COLO829 (cell line): ENCODE results near the gene RBL2.
"Not testable (repeated sequence)": the region's sequence is repeated elsewhere in the genome, so short reads cannot be mapped to it uniquely, and the experiment has no call there.

Source experiments
- DNase-seq: peaks from one replicate; pipeline ENCODE4 v3.0.0; 2012; ENCODE audit warnings: low spot score

Gene RBL2

DNA sequence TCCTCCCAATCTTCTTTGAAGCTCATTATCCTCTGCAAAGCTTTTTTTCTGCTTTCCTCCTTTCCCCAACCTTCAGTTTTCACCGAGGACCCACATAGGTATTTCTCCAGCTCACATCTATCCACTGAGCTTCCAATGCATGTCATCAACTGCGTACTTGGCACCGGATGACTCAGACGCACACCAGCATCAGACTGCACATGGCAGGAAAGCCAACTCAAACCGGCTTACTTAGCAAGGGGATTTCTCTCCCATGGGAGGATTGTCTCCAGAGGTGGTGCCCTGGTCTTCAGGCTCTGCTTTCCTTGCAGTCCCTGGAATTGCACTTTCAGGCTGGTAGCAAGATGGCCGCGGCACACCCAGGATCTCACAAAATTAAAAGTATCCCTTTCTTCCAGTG lies 70.4 kb downstream of the RBL2 start:
- no peak for DNase-seq

DNA sequence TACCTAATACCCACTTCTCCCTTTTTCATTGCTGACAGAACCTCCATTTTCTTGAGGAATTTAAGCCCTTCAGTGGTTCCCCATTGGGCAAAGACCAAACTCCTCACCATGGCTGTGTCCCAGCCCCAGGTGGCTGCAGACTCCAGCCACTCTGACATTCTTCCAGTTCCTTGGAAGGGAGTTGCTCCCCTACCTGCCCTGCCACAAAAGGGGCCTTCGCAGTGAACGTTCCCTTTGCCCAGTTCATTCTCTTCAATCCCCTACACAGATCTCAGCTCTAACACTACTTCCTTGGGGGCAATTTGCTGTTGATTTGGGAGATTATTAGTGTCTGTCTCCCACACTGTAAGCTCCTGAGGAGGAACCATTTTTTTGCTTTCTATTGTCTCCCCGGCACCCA lies 72.0 kb downstream of the RBL2 start:
- no peak for DNase-seq

DNA sequence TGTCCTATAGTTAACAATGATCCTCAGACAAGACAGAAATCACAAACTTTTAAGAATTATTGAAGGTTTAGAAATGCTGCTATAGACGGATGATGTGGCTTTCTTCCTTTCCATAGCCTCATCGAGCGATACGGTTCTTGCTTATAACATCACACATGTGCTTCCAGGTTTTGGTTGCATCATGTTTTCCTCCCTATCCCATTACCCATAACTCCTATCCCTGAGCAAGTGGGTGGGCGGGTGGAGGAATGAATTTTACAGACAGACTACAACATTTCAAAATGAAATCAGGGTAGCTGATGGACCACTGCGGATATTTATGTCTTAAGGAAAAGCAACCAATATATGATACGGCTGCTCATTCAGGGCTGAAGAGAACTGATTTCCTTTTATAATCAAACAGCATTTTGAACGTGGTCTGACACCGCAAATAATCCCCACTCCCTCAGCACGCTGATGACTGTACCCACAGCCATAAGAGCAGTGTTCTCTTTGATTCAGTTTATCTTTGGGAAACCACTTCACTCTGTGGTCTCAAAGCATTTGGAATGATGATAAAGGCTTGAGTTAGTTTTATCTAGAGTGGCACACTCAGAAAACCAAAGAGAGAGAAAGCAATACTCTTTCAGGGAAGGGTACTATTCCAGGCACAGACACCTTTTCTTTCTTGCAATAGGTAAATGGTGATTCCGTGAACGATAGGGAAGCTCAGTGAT lies 73.4 kb downstream of the RBL2 start:
- DNase-seq, result no peak

DNA sequence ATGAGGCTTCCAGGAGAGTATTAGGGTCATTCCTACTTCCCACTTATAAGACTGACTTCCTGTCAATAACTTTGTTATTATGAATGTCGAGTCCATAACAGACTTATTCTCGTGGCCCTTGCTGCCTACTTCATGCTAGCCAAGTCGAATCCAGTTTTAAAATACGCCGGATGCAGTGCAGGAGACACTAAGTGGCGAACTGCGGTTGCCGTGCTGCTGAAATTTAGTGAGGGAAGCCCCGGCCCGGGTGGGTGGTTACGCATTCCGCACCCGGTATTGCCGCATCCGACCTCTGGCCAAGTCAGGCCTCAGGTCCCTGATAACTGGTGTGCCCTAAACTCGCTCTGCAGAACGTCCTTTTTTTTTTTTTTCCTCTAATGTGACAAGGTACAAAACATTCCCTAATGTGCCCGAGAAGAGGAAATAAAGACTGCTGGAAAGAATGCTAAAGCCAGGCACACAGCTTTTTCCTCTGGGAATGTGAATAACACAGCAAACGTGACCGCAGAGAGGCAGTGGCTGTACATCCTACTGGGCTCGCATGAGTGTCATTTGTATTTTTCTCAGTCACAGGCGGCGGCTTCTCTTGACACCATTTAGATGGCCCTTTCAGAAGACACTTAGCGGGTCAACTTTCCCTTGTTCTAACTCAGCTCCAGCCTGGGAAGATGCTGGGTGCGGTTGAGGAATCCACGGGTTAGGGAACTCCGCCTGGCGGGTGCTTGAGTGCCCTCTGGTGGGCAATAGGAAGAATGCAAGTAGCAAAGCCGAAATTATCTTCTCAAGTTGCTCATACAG lies 75.8 kb downstream of the RBL2 start:
- DNase-seq, result peak; percentile 26

DNA sequence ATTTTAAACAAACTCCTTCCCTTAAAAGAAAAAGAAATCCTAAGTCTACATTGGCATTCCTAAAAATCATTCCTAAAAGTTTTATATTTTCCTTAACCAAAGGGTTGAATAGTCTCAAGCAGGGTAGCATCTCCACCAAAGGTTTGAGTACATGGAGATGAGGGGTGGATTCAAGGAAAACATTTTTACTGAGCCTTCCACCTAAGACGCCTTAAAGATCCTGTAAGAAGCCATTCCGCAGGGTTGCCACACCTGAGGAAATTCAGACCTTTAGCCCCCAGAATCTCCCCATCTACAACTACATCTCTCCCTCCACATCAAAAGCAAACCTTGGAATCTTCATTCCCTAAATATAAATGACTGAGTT lies 76.4 kb downstream of the RBL2 start:
- DNase-seq, result no peak

DNA sequence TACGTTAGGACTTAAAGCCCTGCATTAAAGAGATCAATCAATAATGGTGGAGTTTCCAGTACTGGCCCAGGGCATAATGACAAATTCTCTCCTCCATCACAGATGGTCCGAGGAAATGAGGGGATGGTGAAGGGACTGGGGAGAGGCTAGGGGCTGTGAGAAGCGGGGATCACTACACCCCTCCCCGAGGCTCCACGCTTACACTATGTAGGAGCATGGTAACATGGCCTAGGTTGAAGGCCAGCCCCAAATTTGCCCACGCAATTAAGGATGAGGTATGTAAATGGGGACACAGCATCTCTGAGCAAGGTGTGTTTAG lies 76.8 kb downstream of the RBL2 start:
- no peak for DNase-seq

DNA sequence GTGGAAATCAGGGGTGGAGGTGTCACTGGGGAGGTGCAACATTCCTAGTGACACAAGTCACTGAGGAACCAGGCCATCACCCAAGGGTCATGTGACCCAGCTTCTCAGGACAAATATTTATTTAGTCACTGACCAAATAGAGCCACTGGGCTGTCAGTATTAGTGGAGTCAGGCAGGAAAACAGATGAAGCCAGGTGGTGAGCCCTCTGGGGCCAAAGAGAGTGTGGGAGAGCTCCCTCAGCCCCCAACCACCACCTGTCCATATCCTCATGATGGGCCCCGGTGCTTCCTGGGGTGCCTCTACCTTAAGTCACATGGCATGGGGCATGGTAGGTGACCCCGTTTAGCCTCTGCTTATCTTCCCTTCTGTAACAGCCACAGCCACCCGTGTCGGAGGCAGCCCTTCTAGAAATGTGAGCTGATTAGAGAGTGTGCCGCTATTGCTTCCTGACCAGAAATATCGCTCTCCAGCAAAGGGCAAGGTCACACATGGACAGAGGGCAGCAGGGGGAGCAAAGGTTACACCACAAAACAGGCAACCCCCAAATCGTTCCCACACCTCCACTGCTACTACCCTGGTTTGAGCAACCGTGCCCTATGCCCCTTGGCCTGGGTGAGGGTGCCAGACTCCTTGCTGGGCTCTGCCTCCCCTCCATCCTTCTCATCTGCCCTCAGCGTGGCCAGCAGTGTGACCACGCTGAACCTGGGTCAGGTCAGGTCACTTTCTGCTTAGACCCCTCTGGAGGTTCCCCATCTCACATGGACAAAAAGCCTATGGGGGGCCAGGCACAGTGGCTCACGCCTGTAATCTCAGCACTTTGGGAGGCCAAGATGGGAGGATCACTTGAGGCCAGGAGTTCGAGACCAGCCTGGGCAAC lies 77.4 kb downstream of the RBL2 start:
- no peak for DNase-seq

DNA sequence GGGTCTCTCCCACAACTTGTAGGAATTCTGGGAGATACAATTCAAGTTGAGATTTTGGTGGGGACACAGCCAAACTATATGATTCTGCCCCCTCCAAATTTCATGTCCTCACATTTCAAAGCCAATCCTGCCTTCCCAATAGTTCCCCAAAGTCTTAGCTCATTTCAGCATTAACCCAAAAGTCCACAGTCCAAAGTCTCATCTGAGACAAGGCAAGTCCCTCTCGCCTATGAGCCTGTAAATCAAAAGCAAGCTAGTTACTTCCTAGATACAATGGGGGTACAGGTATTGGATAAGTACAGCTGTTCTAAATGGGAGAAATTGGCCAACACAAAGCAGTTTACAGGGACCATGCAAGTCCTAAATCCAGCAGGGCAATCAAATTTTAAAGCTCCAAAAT lies 78.5 kb downstream of the RBL2 start:
- not testable (repeated sequence) for DNase-seq

DNA sequence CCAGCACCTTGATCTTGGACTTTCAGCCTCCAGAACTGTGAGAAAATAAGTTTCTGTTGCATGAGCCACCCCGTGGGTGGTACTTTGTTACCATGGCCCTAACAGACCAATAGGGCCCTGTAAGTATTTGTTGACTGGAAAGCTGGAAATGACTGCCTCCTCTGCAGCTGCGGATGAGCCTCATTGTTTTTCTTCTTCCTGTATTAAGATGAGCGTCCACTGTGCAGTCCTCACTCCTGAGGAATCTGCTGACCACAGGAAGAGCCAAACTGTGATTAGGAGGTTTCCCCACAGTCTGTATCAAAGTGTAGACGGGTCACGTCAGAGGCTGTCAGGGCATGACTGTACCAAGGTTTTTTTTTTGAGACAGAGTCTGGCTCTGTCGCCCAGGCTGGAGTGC lies 81.0 kb downstream of the RBL2 start:
- no peak for DNase-seq

DNA sequence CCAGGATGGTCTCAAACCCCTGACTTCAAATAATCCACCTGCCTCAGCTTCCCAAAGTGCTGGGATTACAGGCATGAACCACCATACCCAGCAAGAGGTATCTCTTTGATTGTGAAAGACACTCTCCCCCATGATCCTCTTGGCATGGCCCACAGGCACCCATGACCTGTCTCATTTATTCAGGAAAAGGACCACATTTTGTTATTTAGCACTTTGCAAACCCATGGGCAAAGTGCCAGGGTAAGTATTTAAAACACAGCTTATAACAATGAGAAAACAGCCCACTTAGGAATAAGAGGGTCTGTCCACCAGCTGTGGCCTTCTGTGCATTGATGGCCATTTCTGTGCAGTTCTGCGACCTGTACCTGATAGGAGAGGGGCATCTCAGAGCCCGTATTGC lies 81.5 kb downstream of the RBL2 start:
- DNase-seq, result no peak

DNA sequence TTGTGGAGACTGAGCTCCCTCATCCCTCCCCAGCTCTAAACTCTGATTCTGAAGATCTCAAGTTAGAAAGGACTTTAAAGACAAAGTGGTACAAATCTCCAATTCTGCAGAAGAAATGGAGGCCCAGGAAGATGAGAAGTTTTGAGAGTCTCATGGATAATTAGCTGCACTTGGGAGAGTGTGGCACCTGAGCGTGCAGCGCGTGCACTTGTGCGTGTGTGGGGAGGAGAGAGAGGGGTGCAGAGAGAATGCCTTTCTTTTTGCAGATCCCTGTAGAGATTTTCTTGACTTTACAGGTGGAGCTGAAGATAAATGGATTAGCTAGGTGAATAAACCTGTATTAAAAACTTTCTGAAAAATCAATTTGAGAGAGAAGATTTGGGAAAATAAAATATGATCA lies 83.6 kb downstream of the RBL2 start:
- no peak for DNase-seq

DNA sequence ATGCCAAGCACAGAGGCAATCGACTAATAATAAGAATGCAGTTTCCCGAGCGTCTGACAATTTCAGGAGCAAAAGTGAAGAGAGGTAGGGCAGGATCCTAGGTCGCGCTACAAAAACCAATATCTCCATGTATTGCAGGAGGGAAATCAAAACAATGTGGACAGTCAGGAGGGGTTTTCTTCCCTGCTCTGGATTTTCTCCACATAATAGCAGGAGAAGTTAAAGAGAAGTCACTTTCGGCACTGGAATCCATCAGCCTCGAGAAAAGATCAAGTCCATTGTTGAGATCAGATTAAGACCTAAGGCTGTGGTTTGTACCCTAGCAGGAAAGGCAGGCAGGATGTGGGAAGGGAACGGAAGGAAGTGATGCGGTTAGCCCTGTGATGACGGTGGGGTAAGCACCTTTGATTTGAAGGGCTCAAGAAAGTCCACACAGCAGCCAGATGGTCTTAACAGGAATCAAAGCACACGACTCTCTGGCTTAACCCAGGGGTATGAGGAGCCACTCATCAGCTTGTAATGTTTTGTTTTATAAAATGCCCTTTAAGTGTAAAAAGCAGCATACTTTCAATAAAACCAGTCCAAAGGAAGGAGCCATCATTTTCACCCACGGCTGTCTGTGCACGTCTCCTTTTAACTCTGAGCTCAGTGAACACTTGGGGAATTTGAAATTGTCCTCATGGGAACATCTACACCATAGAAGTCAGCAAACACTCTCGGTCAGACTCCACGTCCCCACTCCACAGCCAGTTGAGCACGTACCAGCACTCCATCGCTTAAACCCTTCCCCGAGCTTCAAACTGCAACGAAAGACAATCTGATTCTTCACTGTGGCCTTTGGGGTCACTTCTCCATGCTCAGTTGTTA lies 84.5 kb downstream of the RBL2 start:
- peak; percentile 22 for DNase-seq

DNA sequence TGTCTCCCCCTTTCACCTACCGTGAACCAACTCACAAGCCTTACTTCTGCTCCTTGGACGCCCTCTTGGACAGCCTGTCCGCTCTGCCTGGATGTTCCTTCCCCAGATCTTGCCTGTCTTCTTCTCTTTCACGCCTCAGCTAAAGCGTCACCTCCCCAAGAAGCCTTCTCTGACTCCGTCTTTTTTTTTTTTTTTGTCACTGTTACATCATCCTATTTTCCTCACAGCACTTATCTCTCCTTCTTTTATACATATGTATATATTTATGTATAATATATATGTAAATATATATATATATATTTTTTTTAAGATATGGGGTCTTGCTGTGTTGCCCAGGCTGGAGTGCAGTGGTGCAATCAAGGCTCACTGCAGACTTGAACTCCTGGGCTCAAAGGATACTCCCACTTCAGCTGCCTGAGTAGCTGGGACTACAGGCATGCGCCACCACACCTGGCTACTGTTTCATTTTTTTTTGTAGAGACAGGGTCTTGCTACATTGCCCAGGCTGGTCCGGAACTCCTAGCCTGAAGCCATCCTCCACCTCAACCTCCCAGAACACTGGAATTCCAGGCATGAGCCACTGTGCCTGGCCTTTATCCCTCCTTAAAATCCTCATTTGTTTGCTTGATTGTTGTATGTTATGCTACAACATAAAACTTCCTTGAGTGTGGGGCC lies 85.3 kb downstream of the RBL2 start:
- no peak for DNase-seq

DNA sequence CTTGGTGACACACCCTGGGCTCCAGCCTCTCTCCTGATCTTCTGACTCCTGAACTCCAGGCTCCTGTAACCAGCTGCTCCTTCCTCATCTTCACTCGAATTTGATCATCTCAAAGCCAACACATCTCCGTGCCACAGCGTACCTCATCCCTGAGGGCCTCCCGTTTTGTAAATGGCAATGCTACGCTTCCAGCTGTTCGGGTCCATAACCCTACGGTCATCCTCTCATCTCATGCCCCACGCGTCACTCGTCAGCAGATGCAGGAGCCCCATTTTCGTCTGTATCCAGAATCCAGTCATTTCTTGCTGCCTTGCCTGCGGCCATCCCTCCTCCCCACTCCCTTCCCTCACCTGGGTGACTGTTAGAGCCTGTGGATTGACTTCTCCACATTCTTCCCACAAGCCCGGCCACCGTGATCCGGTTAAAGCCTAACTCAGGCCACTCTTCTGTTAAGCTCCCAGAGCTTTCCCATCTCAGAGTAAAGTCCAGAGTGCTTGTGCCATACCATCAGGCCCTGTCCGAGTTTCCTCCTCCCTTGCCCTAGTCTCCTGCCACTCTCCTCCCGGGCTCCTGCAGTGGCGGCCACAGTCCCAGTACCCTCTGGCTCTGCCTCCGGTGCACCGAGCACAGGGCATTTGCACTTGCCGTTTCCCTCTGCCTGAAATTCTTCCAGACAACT lies 89.0 kb downstream of the RBL2 start:
- DNase-seq, result no peak

DNA sequence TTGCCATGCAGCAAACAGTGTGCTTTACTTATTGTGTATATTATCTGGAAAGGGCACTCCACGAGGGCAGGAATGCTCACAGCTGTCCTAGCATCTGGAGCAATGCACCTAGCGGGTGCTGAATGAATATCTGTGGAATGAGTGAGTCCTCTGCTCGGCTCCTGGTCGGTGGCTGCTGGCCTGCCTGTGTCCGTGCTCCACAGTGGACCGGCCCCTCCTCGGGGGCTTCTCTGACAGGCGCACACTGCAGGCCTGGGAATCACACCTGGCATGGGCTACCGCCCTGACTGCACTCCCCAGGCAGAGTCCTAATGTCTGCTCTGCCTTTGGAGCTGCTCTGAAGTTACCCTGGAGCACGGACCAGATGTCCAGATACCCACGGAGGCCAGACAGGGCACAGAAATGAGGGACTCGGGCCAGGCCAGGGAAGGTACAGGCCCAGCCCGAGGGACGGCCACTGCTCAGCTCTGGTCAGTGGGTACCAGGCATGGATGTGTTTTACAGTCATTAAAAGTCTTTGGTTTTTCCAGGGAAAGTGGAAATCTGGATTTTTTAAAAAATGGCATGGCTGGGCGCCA lies 89.8 kb downstream of the RBL2 start:
- DNase-seq, result no peak

DNA sequence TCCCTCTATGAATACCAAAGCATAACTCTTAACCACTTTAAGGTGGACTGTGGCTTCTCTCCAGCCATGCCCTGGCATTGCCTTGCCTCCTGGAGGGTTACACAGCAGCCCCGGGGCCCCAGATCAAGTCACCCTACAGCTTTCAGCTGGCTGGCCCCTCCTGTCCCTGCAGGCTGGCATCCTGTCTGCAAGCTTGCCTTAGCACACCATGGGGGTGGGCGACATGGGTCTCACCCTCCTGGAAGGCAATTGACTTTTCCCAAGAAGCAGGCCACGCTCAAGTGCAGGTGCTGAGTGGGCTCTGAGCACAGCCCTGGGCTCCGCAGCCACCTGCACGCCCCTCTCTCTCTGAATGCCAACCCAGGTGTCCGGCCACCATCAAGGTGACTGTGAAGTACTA lies 94.5 kb downstream of the RBL2 start:
- DNase-seq, result no peak

DNA sequence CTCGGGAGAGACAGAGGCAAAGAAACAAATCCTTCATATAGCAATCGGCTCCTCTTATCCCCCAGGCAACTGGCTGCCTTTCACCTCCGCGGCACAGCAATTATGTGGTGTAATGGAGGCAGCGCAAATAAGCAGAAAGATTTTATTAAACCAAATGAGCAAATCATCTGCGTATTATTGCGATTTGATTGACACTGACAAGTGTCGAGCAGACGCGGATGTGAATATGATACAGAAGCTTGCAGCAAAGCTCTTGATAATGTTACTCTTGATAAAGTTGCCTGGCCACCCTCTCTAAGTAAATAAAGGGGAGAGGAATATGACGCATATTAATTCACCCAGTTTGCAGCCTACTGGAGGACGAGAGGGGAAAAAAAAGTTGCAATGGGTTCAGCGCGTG lies 95.2 kb downstream of the RBL2 start:
- no peak for DNase-seq

DNA sequence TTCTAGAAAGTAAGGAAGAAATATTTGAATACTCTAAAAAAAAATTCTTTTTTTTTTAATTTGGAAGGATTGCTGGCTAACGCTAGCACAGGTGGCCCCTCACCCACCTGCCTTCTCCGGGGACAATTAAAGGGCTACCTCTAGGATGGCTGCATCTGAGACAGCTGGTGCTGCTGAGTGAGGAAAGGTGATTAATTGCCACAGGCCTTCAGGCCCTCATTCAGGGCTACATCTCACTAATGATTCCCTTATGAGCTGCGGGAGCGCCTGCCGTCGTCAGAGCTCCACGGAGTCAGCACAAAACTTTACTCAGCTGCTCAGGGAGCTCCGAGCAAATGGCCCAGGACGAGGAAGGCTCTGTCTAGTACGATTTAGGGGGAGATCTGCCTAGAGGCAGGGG lies 95.8 kb downstream of the RBL2 start:
- DNase-seq, result no peak

DNA sequence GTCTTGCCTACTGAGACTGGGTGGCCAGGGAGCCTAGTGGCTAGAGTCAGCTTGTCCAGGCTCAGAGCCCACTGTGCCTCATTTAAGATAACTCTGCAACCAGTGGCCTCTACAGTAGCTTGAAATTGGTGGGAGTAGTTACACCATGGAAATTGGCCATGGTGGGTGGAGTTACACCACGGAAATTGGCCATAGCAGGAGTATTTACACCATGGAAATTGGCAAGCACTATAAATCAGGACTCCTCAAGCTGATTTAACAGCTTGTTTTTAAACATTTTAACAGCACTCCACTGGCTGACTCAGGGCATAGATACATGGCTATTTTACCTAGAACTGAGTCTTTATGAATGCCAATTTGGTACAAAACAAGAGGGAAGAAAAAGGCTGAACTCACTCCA lies 96.5 kb downstream of the RBL2 start:
- no peak for DNase-seq

DNA sequence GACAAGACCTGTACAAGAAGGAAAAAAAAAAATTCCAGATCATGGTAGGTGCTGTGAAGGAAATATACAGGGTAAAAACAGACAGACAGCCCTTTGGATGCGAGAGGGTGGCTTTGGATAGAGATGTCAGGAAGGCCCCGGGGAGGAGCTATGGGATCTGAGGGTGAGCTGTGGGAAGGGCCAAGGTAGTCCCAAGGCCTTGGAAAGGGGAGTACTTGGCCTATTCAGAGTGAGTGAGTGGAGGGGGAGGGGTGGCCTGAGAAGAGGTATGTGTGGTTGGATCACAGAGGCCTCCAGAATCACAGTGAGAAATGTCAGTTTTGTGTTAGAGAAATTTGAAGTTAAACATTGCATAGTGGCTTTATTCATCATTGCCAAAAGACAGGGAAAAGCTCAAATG lies 99.9 kb downstream of the RBL2 start:
- no peak for DNase-seq

DNA sequence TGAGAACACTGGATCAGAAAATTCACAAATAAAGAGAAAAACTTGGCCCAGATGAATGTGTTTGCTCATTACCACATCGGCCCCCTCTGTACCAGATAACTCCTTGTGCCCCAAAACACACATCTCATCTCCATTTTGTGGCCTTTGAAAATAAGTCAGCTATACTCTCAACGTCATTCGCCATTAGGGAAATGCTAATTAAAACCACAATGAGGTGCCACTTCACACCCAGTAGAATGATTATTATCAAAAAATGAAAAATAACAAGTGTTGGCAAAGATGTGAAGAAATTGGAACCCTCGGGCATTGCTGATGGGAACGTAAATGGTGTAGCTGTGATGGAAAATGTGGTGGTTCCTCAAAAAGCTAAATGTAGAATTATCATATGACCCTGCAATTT lies 103.4 kb downstream of the RBL2 start:
- no peak for DNase-seq
